Activated CD4-positive, alpha-beta T cell treated with anti-CD3 and anti-CD28 coated beads, Interleukin-2, amount 50 U/mL, for 24 hours (primary cell): ENCODE results near the gene BCAR1.
"Not testable (repeated sequence)": the region's sequence is repeated elsewhere in the genome, so short reads cannot be mapped to it uniquely, and the experiment has no call there.

Experiments used
- DNase-seq, 2 donors: peaks; one replicate each; pipeline ENCODE4 v3.0.0-alpha.2; 2020; ENCODE audit warnings: low read depth in 1 of 2, low spot score in 1 of 2

The BCAR1 gene

GRCh38 chr16:75205438-75205837 is 46.0 kb downstream of the BCAR1 start:
- not testable (repeated sequence) for DNase-seq

DNA sequence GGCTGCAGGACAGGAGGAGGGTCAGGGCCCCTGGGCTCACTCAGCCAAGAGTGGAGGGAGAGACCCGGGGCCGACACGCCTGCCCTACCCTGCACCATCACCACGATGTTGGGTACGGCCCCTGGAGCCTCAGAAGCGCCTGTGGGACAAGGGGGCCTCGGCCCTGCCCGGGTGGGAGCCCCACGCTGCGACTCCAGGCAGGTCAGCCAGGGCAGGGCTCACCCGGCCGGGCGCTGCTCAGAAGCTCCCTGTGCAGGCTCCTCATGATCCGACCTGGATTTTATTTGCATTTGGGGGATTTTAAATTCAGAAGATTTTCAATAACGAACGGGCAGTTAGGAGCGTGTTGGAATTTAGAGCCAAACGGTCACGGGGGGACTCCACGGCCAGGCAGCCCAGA is 46.5 kb downstream of the BCAR1 start:
- not testable (repeated sequence) for DNase-seq

DNA sequence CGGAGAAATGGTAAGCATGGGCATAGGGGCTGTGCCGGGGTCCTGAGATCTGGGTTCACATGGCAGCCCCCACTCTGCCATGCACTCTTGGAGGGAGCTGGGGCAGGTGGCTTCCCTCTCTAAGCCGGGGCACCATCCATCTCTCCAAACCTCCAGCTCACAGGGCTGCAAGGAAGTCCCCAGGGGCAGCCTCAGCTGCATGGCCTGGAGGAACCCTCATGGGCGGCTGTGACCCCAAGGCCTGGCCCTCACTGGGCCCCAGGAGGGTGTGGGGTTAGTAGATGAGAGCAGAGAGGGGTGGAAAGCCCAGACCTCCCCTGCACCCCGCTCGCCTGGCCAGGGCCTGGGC is 47.0 kb downstream of the BCAR1 start:
- no peak for DNase-seq

- DNase-seq, result no peak
Observed at GRCh38 chr16:75203667-75204409, 47.6 kb downstream of the BCAR1 start.

DNA sequence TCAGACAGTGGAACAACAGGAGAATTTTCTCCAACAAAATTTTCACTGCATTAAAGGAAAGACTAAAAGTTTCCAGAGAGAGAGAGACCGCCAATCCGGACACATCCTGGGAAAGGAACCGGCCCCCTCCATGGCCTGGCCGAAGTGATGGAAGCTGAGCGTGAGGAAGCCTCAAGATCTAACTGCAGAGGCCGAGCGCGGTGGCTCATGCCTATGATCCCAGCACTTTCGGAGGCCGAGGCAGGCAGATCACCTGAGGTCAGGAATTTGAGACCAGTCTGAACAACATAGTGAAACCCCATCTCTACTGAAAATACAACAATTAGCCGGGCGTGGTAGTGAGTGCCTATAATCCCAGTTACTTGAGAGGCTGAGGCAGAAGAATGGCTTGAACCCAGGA is 48.3 kb downstream of the BCAR1 start:
- DNase-seq, result no peak

DNA sequence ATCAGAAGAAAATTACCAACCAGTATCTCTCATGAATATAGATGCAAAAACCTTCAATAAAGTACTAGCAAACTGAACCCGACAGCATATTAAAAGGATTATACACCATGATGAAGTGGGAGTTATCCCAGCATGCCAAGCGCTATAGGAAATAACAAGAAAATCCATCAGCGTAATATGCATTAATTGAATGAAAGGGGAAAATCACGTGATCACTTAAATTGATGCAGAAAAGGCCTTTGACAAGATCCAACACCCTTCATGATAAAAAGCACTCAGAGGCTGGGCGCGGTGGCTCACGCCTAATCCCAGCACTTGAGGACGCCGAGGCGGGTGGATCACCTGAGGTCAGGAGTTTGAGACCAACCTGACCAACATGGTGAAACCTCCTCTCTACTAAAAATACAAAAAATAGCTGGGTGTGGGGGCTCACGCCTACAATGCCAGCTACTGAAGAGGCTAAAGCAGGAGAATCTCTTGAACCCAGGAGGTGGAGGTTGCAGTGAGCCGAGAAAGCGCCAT is 49.3 kb downstream of the BCAR1 start:
- no peak for DNase-seq

GRCh38 chr16:75198135-75198600 is 53.3 kb downstream of the BCAR1 start:
- DNase-seq, result no peak

DNA sequence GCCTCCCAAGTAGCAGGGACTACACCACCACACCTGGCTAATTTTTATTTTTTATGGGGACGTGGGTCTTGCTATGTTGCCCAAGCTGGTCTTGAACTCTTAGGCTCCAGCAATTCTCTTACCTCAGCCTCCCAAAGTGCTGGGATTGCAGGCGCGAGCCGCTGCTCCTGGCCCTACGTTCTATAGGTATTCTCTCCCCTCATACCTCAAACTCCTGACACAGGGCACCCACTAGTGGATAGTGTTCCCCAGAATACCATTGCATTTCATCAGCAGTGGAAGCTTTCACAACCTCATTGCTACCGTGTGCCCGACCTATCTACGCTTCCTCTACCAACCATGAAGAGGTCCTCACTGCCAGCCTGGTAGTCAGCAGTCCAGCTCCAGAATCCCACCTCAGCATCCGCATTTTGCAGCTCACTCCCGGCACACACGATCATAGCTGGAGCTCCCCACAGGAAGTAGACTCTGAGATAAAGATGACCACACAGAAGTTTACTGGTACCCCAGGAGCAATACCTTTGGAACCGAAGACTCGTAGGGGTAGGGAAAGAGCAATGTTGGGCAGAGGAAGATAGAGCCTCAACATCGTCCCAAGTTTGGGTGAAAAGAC is 53.8 kb downstream of the BCAR1 start:
- DNase-seq, result no peak

DNA sequence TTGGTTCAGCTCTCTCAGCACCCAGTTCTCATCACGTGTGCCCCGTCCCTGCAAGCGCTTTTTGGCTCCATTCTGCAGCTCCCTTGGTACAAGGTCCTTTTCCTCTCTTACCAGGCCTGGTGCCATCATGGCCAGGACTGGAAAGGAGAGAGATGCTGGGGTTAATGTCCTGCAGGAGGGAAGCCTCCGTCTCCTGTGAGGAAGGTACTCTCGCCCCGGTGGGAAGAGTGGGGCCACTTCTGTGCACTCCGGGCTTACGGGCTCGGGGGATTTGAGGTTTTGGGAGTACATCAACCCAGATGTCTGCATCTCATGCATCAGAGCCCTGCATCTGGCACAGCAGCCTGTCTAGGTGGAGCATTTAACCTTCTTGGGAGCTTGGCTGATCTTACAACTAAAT is 54.6 kb downstream of the BCAR1 start:
- DNase-seq, result no peak

GRCh38 chr16:75195811-75196790 is 55.3 kb downstream of the BCAR1 start:
- DNase-seq, result no peak

DNA sequence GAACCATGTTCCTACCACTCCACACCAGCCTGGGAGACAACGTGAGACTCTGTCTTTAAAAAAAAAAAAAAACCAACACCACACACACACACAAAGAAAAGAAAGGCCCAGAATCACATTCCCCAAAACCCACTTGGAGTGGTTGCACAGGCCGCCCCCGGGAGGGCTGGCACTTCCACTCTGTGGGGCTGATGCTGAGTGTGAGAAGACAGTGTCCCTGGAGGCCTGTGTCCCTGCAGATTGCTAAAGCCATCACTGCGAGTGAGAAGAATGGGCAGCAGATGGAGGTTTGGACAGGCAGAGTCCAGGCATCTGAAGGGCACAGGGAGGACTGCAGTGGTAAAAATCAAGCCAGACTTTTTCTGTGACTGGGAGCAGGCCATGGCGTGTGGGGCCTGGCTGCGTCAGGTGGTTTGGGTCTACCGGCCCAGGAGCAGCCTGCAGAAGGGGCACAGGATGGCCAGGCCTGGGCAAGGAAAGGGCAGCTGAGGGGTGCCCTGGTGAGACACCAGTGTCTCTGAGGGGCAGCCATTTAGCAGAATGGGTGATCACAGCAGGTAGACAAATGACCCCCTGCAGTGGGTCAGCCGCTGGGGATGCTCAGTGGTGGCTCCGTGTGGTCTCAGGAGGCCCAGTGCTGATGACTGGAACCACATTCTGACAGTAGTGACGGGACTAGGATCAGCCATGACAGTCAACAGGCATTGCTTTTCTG is 57.5 kb downstream of the BCAR1 start:
- DNase-seq, result no peak

DNA sequence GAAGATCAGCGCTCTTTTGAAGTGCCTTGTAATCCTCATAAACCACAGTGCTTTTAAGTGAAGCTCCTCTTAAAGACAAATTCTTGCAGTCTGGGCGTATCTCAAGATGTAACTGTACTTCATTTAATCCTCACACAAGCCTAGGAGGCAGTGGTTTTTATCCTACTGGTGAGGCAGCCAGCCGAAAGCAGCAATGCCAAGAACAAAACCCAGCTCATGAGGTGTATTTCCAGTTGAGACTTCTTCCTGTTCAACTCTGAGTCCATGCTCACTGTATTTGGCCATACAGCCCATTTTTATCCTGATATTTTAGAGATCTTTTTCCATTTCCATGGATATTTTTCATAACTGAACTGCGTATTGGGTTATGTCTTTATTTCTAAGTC is 58.2 kb downstream of the BCAR1 start:
- no peak for DNase-seq

DNA sequence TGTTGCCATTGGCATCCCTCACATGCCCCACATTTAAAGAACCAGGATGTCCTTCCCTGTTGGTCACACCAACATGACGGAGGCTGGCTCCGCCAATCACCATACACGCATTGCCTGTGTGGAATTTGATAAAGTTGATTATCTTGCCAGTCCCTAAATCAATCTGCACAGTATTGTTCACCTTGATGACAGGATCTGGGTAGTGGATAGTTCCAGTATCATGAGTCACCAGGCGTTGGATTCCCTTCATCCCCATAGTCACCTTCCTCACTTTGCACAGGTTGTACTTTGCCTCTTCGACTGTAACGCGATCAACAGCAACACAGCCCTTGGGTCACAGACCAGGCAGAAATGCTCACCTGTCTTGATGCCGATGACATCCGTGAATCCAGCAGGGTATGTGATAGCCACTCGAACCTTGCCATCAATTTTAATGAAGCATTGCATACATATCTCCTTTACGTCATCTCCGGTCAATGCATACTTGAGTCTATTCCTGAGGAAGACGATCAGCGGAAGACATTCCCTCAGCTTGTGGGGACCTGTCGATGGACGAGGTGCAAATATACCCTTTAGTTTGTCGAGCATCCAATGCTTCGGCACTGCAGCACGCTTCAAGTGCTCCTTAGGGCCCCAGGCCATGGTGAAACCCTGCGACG is 58.7 kb downstream of the BCAR1 start:
- DNase-seq, result no peak

DNA sequence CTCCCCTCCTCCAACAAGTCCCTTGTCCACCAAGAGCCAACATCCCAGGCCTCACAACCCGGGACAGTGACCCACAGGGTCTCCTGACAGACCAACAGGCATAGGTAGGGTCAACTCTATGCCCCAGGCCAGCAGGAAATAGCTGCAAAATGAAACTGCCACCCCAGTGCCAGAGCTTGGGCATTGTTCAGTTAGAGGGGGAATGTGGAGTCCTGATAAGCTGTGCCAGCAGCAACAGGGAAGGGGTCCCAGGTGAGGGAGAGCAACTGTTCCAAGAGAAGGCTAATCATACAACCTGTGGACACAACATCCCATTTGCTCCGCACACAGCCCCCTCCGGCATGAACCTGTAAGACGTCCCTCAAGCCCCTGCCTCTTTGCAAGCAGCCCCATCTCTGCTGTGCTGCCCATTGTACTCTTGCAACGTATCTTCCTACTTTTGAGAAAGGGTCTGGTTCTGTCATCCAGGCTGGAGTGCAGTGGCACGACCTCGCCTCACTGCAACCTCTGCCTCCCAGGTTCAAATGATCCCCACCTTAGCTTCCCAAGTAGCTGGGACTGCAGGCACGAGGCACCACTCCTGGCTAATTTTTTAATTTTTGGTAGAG is 61.7 kb downstream of the BCAR1 start:
- DNase-seq, result no peak

DNA sequence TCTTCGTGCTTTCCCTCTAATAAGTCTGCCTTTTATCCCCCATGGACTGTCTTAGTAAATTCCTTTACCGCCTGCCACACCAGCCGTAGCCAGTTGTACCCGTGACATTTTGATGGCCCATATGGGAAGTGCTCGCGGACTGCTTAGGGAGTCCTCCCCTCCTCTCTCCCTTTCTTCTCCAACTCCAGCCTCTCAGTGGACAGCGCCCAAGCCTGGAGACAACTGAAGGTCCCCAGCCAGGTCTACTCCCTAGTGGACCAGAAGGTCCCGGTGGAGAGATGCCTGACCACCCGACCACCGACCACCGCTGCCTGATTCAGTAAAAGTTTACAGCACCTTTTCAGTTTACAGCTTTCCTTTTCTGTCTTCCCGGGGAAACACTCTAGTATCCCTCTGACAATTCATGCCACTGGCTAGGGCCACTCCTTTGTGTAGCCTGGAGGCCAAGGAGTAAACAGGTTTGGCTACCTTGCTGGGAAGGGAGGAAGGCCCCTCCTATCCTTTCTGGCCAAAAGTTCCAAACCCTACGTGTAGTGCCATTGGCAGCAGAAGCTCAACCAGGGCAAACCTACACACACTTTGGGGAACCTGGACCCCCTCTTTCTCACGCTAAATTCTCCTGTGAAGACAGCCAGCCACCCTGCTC is 62.5 kb downstream of the BCAR1 start:
- DNase-seq, result no peak

DNA sequence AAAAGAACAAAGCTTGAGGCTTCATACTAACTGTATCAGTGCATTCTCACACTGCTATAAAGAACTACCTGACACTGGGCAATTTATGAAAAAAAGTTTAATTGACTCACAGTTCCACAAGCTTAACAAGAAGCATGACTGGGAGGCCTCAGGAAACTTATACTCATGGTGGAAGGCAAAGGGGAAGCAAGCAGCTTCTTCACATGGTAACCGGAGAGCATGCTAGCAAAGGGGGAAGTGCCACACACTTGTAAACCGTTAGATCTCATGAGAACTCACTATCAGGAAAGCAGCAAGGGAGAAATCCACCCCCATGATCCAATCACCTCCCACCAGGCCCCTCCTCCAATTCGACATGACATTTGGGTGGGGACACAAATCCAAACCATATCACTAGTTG is 69.8 kb downstream of the BCAR1 start:
- DNase-seq, result no peak

DNA sequence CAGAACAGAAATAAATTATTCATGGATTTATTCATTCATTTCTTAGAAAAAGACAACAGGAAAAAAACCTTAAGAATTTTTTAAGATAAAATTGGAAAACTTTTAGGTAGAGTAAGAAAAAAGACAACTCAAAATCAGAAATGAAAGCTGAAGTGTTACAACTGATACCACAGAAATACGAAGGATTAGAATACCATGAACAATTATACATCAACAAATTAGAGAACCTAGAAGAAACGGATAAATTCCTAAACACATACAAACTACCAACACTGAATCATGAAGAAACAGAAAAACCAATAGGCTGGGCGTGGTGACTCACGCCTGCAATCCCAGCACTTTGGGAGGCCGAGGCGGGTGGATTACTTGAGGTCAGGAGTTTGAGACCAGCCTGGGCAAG is 72.2 kb downstream of the BCAR1 start:
- DNase-seq, result no peak
